ENCODE measurements around the gene ARID3C.

- no peak for TF ChIP-seq POLR2AphosphoS5 (IDR thresholded peaks at IDR 0.05; ENCODE audit: insufficient read depth, low read depth, low read length)
- TF ChIP-seq, protein P1, sequence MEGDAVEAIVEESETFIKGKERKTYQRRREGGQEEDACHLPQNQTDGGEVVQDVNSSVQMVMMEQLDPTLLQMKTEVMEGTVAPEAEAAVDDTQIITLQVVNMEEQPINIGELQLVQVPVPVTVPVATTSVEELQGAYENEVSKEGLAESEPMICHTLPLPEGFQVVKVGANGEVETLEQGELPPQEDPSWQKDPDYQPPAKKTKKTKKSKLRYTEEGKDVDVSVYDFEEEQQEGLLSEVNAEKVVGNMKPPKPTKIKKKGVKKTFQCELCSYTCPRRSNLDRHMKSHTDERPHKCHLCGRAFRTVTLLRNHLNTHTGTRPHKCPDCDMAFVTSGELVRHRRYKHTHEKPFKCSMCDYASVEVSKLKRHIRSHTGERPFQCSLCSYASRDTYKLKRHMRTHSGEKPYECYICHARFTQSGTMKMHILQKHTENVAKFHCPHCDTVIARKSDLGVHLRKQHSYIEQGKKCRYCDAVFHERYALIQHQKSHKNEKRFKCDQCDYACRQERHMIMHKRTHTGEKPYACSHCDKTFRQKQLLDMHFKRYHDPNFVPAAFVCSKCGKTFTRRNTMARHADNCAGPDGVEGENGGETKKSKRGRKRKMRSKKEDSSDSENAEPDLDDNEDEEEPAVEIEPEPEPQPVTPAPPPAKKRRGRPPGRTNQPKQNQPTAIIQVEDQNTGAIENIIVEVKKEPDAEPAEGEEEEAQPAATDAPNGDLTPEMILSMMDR (IDR thresholded peaks at IDR 0.05; ENCODE audit: extremely low read depth in 1 of 2, insufficient read depth in 1 of 2, low read depth in 1 of 2, low read length in 2 of 2) = no peak
- TF ChIP-seq POLR2A (IDR thresholded peaks at IDR 0.05; ENCODE audit: low read depth, low read length) = no peak
- TF ChIP-seq, protein P2, sequence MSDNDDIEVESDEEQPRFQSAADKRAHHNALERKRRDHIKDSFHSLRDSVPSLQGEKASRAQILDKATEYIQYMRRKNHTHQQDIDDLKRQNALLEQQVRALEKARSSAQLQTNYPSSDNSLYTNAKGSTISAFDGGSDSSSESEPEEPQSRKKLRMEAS (IDR thresholded peaks at IDR 0.05; ENCODE audit: insufficient read depth, insufficient read length) = no peak
- TF ChIP-seq EZH2 (IDR thresholded peaks at IDR 0.05; ENCODE audit: borderline replicate concordance, low read depth, low read length, severe bottlenecking) = no peak
- no peak for TF ChIP-seq GATA2 (IDR thresholded peaks at IDR 0.05; ENCODE audit: insufficient read depth, insufficient read length, low read depth, low read length)
- TF ChIP-seq FOS (IDR thresholded peaks at IDR 0.05; ENCODE audit: borderline replicate concordance, insufficient read depth, low read length) = no peak
Measured at GRCh38 chr9:34659592-34660253, 30.9 kb upstream of the ARID3C start.

Measured in endothelial cell of umbilical vein (primary cell).